GM12878 (cell line): ENCODE results near the gene GALNT18.

Source experiments
- POLR2A ChIP-seq: IDR thresholded peaks from 2 replicates; pipeline ENCODE4 v1.6.1; 2011; ENCODE audit warnings: low read depth, mild to moderate bottlenecking, low read length
- SIN3A ChIP-seq: IDR thresholded peaks from 2 replicates; pipeline ENCODE4 v1.6.1; 2012; ENCODE audit warnings: low read depth, low read length, improper control_type of control experiment
- TCF3 ChIP-seq: IDR thresholded peaks from 2 replicates; pipeline ENCODE4 v1.6.1; 2012; ENCODE audit warnings: low read depth, mild to moderate bottlenecking, low read length, borderline replicate concordance; ENCODE audit not compliant: insufficient read depth
- TF ChIP-seq, protein P1 (sequence below): IDR thresholded peaks from 2 replicates; pipeline ENCODE4 v1.6.1; 2012; ENCODE audit warnings: low read depth, low read length, improper control_type of control experiment

DNA sequence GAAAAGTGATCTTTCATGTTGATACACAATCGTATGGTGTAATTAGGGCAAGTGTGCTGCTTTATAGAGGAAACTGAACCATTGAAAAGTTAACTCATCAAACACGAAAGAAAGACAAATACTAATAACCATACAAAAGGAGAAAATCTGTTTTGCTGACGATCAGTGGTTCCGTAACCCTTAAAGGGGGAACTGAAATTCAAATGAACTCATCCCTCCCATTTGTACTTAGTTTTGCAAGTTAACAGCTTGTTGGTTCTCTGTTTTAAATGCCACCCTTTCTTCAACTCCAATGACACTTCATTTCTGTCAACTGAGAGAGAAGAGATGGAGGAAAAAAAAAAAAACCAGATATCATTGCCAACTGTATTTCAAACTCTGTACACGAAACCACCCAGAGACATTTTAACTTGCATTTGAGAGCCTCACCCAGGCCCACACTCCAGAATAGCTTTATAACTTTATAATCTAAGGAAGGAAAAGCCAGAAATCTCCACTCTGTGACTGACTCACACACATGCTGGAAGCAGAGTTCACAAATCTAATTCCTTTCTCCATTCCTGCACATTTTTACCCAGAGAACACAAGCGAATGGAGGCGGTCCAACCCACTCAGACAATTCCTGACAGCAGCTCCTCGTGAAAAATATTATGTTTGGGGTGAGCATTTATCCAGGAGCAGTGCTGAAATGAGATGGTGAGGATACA is 251.4 kb downstream of the GALNT18 start:
- TF ChIP-seq POLR2A (no peak), TCF3 (no peak), SIN3A (no peak)
- TF ChIP-seq, protein P1, sequence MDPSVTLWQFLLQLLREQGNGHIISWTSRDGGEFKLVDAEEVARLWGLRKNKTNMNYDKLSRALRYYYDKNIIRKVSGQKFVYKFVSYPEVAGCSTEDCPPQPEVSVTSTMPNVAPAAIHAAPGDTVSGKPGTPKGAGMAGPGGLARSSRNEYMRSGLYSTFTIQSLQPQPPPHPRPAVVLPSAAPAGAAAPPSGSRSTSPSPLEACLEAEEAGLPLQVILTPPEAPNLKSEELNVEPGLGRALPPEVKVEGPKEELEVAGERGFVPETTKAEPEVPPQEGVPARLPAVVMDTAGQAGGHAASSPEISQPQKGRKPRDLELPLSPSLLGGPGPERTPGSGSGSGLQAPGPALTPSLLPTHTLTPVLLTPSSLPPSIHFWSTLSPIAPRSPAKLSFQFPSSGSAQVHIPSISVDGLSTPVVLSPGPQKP: no peak
